Hematopoietic multipotent progenitor cell treated with erythropoietin and hydrocortisone succinate and interleukin-3 and kit ligand, for 4 days (in vitro differentiated cells): ENCODE measurements around the gene FAM120B.

Experiments
- DNase-seq: peaks from one replicate; pipeline ENCODE4 v3.0.0-alpha.2; 2015

The FAM120B gene

DNA sequence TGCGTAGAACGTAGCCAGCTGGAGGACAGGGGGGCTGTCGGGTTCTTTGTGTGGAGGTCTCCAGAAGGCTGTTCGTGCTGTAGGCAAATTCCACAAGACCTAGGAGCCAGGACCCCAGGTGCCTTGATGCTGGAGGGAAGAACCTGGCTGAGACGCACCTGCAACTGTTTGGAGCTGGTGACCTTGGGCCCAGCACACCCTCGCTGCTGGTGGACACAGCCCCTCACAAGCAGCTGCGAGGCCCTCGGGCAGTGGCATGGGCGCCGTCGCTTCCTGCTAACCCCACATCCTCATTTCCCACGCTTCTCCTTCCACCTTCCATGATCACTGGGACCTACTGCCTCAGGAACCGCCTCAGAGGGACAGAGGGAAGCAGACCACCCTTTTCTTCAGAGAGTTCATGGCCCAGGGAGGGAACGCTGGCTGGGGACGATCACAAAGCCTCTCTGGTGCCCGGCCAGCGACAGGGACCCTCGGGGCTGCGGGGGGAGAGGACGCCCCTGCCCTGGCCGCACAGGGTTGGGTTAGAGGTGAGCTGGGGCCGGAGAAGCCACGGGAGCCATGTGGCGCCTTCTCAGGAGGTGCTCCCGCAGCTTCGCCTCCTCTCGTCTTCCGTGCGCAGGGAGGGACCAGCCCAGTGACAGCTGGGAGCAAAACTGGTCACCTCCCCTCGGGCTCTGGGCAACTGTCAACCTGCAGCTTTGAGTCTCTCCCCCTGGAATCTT lies 34.1 kb upstream of the FAM120B start:
- no peak for DNase-seq

DNA sequence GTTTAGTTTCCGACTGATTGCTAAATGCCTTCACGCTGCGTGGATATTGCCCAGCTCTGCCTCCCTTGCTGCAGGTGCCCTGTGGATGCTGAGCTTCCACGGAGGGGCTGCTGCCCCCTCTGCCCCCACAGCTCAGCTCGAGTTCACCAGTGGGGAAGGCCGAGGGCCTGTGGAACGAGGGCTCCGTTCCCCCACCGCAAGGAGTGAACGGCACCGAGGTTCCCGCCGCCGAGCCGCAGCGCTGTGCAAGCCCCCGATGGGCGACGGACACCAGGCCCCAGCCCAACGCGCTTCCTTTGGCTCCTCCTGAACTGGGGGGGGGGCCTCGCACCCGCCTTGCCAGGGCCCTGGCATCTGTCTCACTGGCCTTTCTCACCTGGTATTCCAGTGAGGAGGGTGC lies 33.4 kb upstream of the FAM120B start:
- no peak for DNase-seq

GRCh38 chr6:170273681-170274080 lies 32.9 kb upstream of the FAM120B start:
- DNase-seq = no peak

- no peak for DNase-seq
Observed at GRCh38 chr6:170274713-170275560, 31.6 kb upstream of the FAM120B start.

- no peak for DNase-seq
Observed at GRCh38 chr6:170276369-170277057, 30.0 kb upstream of the FAM120B start.

DNA sequence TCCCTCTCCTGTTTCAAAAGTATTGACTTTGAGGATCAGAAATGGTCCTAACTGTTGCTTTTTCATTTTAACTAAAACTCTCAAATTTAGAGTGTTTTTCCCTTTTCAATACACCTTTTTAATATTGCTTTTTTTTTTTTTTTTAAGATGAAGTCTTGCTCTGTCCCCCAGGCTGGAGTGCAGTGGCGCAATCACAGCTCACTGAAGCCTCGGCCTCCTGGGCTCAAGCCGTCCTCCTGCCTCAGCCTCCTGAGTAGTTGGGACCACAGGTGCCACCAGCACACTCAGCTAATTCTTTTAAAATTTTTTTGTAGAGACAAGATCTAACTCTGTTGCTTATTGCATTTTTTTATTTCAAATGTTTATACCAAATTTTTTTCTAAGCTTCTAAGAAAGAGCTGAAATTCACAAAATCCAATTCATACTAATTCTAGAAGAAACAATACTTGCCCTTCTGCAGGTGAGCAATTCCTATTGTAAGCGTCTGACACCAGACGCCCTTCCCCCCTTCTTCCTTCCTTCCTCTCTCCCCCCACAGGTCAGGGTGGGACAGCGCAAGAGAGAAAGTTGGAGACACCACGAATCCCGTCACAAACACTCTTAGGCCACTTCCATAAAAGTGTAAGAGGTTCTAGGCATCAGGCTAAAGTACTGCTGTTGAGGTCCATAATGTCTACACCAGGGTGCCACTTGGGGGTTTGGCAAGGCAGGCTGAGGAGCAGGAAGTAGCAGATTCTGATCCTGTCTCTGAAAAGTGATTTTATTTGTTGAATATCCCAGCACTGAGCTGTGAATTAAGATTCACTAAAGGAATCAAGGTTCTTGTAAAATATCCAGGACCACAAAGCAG lies 28.4 kb upstream of the FAM120B start:
- no peak for DNase-seq

GRCh38 chr6:170278743-170279094 lies 27.8 kb upstream of the FAM120B start:
- DNase-seq = no peak

DNA sequence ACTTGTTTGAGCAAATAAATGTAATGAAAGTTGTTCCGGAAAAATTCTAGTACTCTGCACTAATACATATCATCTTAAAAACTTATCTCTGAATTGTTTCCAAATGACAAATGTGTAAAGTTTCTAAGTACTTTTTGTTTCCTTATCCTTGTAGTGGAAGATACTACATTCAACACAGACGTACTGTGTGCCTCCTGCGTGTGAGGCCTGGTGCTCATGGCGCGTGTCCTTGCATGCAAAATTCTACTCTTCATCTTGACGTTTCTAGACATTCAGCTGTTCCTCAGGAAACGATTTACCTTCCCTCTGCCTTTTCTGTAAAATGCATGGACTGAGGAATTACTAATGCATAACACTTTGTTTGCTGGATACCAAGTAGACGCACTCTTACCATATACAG lies 27.1 kb upstream of the FAM120B start:
- no peak for DNase-seq

DNA sequence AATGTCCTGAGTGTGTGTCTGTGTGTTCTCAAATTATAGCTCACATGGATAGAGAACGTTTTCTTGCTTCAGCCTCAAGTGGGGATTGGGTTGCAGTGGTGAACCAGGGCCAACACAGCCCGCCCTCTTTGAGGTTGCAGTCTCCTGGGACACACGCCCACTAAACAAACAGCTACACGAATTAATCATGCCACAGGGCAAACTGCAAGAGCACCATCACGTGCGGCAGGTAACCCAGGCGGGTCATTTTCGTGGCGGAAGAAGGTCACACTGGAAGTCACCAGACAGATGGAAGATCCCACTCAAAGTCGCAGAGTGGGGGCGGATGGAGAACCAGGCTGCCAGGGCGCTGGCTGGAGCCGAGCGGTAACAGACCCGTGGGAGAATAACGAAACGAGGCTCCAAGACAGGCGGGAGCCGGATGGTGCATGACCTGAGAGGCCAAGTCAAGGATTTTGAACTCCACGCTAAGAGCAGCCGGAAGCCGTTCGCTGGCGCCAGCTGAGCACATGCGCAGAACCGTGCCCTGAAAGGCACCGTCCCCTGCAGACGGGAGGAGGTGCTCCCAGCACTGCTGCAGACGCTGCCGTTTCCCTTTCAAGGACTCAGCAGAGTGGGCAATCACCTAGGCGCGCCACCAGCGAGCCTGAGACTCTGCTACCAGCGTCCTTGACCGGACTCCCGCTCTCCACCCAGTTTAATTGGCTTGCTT lies 26.4 kb upstream of the FAM120B start:
- DNase-seq = peak; percentile 55

- DNase-seq = no peak
Observed at GRCh38 chr6:170280689-170281045, 25.9 kb upstream of the FAM120B start.

GRCh38 chr6:170281331-170282292 lies 24.9 kb upstream of the FAM120B start:
- no peak for DNase-seq

- no peak for DNase-seq
Observed at GRCh38 chr6:170282512-170283158, 23.9 kb upstream of the FAM120B start.

- DNase-seq = no peak
Observed at GRCh38 chr6:170283212-170284081, 23.1 kb upstream of the FAM120B start.

DNA sequence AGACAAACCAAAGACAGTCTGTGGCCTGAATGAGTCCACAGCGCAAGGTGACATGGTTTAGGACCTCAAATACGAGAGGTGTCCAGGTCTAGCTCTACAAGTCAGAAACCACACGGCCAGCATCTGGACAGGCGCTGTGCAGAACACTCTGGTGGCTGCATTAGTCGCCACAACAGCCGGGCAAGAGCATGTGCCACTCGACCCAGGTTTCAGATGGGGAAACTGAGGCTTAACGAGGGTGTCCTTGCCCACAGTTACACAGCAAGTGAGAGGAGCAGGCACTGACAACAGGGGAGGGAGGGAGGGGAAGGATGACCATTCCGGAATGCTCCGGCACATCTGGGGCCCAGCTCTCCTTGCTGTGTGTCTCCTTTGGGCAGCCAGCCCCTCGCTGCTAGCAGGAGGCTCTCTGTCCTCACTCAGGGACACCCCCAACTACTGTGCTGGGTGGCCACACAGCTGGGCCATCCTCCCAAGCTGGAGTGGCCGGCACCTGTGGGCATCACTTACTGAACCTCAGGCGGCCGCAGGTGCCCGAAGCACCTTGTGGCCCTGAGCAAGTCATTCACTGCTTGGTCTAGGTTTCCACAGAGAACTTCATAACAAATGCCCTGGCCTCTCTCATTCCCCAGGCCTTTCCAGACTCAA lies 22.3 kb upstream of the FAM120B start:
- no peak for DNase-seq

DNA sequence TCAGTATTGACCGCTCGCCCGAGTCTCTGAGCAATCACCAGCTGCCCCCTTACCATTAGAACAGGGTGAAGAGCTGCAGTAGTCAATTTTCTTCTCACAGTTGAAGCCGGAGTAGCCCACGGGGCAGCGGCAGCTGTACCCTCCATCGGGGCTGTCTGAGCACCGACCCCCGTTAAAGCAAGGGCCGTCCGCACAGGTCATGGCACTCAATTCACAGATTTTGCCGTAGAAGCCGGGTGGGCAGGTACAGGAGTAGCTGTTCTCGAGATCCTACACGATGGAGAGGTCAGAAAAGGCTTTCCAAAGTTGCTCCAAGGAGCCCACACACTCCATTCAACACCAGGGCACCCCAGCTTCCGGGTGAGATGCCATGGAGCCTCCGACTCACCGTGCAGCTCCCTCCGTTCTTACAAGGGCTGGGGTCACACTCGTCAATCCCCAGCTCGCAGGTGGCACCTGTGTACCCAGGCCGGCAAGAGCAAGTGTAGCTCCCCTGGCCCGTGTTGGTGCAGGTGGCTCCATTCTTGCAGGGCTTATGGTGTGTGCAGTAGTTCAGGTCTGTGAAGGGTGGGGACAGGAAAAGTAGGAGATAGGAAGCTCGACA lies 21.6 kb upstream of the FAM120B start:
- DNase-seq = no peak

GRCh38 chr6:170285482-170285881 lies 21.1 kb upstream of the FAM120B start:
- no peak for DNase-seq

GRCh38 chr6:170286246-170286933 lies 20.2 kb upstream of the FAM120B start:
- peak; percentile 61 for DNase-seq

DNA sequence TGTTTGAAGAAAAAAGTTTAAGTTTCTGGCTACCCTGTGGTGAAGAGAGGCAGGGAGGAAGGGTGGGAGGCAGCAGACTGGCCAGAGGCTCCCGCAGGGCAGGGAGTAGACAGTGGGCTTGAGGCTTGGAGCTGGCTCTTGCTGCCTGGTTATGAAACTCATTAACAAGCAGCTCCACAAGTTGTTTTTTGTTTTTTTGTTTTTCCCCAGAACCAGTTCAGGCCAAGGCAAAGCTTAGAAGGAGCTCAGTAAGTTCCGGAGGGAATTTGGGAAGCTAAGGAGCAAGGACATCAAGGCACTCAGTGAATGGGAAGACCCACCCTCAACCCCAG lies 19.7 kb upstream of the FAM120B start:
- DNase-seq = no peak
